ENCODE measurements around the gene GHR.

DNA sequence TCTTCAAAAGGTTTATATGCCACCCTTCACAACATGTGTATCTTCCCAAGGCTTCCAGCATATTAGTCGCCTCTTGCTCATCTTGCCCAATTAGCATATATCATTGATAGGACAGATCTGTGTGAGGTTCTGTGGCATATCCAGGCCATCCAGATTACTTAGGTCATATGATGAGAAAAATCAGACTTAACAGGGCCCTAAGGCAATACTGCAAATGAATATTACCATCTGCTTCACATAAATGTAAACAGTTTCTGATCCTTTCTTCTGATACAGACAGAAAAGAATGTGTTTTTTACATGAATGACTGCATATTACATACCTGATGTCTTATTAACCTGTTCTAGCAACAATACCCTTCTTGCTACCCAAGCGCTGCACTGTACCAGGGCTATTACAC lies 41.3 kb upstream of the GHR start:
- TF ChIP-seq, protein P1, sequence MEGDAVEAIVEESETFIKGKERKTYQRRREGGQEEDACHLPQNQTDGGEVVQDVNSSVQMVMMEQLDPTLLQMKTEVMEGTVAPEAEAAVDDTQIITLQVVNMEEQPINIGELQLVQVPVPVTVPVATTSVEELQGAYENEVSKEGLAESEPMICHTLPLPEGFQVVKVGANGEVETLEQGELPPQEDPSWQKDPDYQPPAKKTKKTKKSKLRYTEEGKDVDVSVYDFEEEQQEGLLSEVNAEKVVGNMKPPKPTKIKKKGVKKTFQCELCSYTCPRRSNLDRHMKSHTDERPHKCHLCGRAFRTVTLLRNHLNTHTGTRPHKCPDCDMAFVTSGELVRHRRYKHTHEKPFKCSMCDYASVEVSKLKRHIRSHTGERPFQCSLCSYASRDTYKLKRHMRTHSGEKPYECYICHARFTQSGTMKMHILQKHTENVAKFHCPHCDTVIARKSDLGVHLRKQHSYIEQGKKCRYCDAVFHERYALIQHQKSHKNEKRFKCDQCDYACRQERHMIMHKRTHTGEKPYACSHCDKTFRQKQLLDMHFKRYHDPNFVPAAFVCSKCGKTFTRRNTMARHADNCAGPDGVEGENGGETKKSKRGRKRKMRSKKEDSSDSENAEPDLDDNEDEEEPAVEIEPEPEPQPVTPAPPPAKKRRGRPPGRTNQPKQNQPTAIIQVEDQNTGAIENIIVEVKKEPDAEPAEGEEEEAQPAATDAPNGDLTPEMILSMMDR (conservative IDR thresholded peaks at IDR 0.05; ENCODE audit: low read length) = no peak
- no peak for TF ChIP-seq EZH2phosphoT487 (IDR thresholded peaks at IDR 0.05; ENCODE audit: borderline replicate concordance, low read depth, low read length)
